ENCODE data around the gene RHBDL1.

The RHBDL1 gene

GRCh38 chr16:679814-680624 is 4.5 kb downstream of the RHBDL1 start, which contains the start of gene STUB1:
STUB1 (plus strand) TSS chr16:680410; CDS start chr16:680526, 116 bp downstream.
- TF ChIP-seq CTCF (IDR thresholded peaks at IDR 0.05; ENCODE audit: low read depth, low read length), result no peak
- H3K4me3 ChIP-seq (replicated peaks in 1 of 2; ENCODE audit: low read depth in 2 of 2, low read length in 2 of 2), result peak within 1 kb of the TSS; percentile 75 to 80
- peak; percentile 88 to 90 for DNase-seq (ENCODE audit: low read depth in 2 of 2)

- H3K4me3 ChIP-seq (replicated peaks in 1 of 2; ENCODE audit: low read depth in 2 of 2, low read length in 2 of 2), result peak overlapping the region; percentile 75 to 80
- no peak for DNase-seq (ENCODE audit: low read depth in 2 of 2)
- no peak for TF ChIP-seq CTCF (IDR thresholded peaks at IDR 0.05; ENCODE audit: low read depth, low read length)
These were observed 5.1 kb downstream of the RHBDL1 start for GRCh38 chr16:680625-680945.

DNA sequence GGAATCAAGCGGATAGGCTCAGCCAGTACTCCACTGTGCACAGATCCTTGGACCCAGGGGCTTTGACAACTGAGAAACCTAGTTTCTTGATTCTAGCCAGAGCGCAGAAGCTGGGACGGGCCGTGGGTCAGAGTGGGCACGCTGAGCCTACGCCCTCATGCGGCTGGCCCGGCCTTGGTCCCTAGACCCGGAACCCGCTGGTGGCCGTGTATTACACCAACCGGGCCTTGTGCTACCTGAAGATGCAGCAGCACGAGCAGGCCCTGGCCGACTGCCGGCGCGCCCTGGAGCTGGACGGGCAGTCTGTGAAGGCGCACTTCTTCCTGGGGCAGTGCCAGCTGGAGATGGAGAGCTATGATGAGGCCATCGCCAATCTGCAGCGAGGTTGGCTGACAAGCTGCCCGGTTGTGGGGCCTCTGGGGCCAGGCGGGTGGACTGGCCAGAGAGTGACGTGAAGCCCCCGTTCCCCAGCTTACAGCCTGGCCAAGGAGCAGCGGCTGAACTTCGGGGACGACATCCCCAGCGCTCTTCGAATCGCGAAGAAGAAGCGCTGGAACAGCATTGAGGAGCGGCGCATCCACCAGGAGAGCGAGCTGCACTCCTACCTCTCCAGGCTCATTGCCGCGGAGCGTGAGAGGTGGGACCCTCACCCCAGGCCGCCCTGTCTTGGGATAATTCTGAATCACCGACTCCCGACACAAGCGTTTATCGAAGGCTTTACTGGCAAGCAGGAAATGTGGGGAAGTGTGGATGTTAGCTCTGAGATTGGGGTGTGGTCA is 5.7 kb downstream of the RHBDL1 start:
- DNase-seq (ENCODE audit: low read depth in 2 of 2), result peak; percentile 58 to 63
- H3K4me3 ChIP-seq (replicated peaks in 1 of 2; ENCODE audit: low read depth in 2 of 2, low read length in 2 of 2), result peak overlapping the region; percentile 75 to 80
- no peak for TF ChIP-seq CTCF (IDR thresholded peaks at IDR 0.05; ENCODE audit: low read depth, low read length)

GRCh38 chr16:681746-682427 is 6.4 kb downstream of the RHBDL1 start:
- no peak for TF ChIP-seq CTCF (IDR thresholded peaks at IDR 0.05; ENCODE audit: low read depth, low read length)
- H3K4me3 ChIP-seq (replicated peaks in 1 of 2; ENCODE audit: low read depth in 2 of 2, low read length in 2 of 2), result peak overlapping the region; percentile 75 to 80
- DNase-seq (ENCODE audit: low read depth in 2 of 2), result peak; percentile 31 to 46

- peak overlapping the region; percentile 62 to 70 for H3K4me3 ChIP-seq (replicated peaks in 1 of 2; ENCODE audit: low read depth in 2 of 2, low read length in 2 of 2)
- DNase-seq (ENCODE audit: low read depth in 2 of 2), result no peak
- no peak for TF ChIP-seq CTCF (IDR thresholded peaks at IDR 0.05; ENCODE audit: low read depth, low read length)
These were observed 7.3 kb downstream of the RHBDL1 start for GRCh38 chr16:682493-683395.
